Testis (tissue), 2 donors: ENCODE results near the gene CPAMD8.

ENCODE experiments used
- POLR2A ChIP-seq: fragments of 450-650 bp; IDR thresholded peaks from one replicate; pipeline ENCODE4 v1.6.1; 2017; ENCODE audit warnings: antibody characterized with exemption, mild to moderate bottlenecking, moderate library complexity
- TF ChIP-seq, protein P1 (sequence below), 3 experiments: fragments of 450-650 bp in 2 of 3; fragments of 200-600 bp in 1 of 3; sonication (generic) in 1 of 3; IDR thresholded peaks; one replicate each; pipeline ENCODE4 v1.5.1; 2016 to 2019; ENCODE audit warnings: antibody characterized with exemption in 3 of 3, mild to moderate bottlenecking in 2 of 3, moderate library complexity in 1 of 3

- TF ChIP-seq, protein P1, sequence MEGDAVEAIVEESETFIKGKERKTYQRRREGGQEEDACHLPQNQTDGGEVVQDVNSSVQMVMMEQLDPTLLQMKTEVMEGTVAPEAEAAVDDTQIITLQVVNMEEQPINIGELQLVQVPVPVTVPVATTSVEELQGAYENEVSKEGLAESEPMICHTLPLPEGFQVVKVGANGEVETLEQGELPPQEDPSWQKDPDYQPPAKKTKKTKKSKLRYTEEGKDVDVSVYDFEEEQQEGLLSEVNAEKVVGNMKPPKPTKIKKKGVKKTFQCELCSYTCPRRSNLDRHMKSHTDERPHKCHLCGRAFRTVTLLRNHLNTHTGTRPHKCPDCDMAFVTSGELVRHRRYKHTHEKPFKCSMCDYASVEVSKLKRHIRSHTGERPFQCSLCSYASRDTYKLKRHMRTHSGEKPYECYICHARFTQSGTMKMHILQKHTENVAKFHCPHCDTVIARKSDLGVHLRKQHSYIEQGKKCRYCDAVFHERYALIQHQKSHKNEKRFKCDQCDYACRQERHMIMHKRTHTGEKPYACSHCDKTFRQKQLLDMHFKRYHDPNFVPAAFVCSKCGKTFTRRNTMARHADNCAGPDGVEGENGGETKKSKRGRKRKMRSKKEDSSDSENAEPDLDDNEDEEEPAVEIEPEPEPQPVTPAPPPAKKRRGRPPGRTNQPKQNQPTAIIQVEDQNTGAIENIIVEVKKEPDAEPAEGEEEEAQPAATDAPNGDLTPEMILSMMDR (IDR thresholded peaks at IDR 0.05), result no peak
- TF ChIP-seq POLR2A, result no peak
These were observed 2.8 kb downstream of the CPAMD8 start for GRCh38 chr19:17023805-17024204.
